Stimulated activated CD8-positive, alpha-beta memory T cell treated with anti-CD3 and anti-CD28 coated beads, Interleukin-2, amount 100 ng/mL, for 1 hour (primary cell): Measurements from ENCODE around the gene WDFY2.
"Not testable (repeated sequence)": the region's sequence is repeated elsewhere in the genome, so short reads cannot be mapped to it uniquely, and the experiment has no call there.

ENCODE experiments used
- DNase-seq, 2 donors: peaks; one replicate each; pipeline ENCODE4 v3.0.0-alpha.2; 2020; ENCODE audit warnings: low read depth in 2 of 2

WDFY2 gene, protein sequence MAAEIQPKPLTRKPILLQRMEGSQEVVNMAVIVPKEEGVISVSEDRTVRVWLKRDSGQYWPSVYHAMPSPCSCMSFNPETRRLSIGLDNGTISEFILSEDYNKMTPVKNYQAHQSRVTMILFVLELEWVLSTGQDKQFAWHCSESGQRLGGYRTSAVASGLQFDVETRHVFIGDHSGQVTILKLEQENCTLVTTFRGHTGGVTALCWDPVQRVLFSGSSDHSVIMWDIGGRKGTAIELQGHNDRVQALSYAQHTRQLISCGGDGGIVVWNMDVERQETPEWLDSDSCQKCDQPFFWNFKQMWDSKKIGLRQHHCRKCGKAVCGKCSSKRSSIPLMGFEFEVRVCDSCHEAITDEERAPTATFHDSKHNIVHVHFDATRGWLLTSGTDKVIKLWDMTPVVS

GRCh38 chr13:51583875-51584730, at the start of gene WDFY2:
WDFY2 (plus strand) TSS chr13:51584462; CDS start chr13:51584688, 226 bp downstream.
- peak; percentile 98 to 99 for DNase-seq

DNA sequence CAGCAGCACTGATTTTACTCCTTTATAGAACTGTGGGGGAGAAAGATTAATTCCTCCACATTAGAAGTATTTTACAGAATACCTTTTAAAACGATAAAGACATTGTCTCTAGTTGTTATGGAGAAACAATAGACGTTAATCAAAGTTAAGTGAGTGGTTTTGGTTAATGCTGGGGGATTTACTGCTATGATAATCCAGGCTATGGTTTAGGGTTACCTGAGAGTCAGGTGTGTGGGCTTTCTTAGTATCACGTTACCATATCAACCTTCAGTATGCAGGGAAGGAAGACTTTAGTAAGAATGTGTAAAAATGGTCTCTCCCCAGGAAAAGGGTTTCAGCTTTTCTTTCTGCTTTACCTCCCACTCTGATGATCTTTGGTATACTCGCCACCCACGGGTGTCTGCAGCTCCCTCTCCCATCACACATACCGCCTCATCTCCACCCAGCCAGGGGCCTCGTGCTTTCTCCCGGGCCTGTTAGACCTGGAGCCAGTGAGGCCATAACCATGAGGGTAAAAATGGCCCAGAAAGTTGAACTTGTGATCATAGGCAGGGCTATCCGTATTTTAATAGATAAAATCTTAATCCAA, 45.6 kb upstream of the WDFY2 start:
- no peak for DNase-seq

- DNase-seq = no peak
These were observed 44.4 kb upstream of the WDFY2 start for GRCh38 chr13:51539887-51540286.

GRCh38 chr13:51541037-51541436, 43.2 kb upstream of the WDFY2 start:
- DNase-seq = no peak

GRCh38 chr13:51541809-51542258, 42.4 kb upstream of the WDFY2 start:
- DNase-seq = no peak

DNA sequence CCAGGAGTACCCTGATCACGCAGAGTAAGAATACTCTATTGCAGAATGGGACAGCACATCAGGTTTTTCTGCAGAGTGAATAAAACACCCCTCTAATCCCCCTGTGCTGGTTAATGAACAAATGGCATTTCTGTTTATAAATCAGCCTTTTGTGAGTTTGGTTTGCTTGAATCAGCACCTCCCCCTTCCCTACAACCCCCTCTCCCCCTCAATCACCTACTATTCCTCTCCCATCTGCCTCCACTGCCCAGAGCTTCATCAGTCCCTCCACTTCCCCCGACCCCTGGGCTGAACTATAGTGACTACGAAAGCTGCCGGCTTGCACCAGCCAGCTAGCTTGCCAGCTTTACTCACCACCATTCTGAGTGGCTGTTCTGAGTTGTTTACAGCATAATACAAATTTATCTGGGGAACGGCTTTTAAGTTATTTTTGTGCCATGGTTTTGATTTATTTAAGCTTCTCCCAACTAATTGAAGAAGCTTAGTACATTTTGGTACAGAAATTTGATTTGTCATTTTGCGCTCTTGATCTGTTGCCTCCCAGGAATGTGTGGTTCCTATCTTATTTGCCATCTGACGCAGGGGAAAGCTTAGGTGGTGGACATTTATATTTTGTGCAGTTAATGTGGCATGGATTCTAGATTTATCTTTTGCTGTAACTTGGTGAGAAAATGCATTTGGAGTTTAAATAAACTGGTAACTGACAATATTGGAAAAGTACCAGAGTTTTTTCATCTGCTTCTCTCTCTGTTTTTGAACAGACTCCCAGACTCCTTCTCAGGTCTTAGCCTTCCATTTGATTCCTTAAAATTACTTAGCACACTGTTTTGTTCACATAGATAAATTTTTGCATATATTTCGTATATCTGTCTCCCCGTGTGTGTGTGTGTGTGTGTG, 41.7 kb upstream of the WDFY2 start:
- no peak for DNase-seq

DNA sequence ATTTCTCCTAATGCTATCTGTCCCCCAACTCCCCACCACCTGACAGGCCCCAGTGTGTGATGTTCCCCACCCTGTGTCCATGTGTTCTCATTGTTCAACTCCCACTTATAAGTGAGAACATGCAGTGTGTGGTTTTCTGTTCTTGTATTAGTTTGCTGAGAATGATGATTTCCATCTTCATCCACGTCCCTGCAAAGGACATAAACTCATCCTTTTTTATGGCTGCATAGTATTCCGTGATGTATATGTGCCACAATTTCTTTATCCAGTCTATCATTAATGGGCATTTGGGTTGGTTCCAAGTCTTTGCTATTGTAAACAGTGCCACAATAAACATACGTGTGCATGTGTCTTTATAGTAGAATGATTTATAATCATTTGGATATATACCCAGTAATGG, 38.8 kb upstream of the WDFY2 start:
- DNase-seq = not testable (repeated sequence)

DNA sequence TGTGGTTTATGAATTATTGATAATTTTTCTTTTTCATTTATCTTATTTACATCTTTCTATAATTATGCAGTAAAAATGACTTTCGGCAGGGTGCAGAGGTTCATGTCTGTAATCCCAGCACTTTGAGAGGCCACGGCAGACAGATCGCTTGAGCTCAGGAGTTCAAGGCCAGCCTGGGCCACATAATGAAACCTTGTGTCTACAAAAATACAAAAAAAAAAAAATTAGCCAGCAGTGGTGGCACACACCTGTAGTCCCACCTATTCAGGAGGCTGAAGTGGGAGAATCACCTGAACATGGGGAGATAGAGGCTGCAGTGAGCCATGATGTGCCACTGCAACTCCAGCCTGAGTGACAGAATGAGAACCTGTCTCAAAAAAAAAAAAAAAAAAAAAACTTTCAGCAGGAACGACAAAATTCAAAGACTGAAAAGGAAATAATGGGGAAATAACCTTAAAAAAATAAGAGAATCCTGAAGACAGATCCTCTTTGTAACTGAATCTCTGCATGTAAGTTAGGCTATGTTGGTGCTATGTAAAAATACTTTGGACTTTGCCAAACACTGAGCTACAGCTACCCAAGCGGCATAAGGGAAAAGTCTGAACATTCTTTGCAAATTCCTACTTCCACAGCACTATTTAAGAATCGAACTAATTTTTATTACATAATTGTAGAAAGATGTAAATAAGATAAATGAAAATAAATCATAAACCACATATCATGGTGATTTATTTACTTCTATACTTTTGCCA, 36.7 kb upstream of the WDFY2 start:
- DNase-seq = no peak

DNA sequence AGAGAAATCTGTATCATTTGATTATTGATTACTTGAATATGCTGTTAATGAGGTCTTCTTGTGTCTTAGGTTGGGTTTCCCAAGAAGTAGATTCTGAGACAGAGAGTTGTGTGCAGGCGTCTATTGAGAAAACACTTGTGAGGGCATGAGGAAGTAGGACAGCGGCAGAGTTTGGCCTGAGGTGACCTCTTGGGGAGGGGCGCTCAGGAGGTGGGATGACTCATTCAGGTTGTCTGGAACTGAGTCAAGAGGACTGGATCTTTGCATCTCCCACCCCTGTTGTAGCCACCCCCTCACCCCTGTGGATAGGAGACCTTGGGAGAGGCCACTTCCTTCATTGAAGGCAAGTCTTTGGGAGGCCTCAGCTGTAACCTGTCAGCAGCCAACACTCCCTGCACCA, 35.2 kb upstream of the WDFY2 start:
- no peak for DNase-seq

DNA sequence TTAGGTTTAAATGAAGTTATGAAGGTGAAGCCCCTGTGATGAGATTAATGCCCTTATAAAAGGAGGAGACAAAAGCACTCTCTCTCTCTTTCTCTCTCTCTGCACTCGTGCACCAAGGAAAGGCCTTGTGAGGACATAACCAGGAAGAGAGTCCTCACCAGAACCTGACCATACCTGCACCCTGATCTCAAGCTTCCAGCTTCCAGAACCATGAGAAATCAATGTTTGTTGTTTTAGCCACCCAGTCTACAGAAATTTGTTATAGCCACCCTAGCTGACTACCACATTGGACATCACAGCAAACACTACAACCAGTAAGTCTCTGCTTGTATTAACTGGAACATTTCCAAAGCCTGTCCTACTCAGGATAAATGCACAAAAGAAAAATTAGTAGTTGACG, 34.7 kb upstream of the WDFY2 start:
- DNase-seq = no peak

DNA sequence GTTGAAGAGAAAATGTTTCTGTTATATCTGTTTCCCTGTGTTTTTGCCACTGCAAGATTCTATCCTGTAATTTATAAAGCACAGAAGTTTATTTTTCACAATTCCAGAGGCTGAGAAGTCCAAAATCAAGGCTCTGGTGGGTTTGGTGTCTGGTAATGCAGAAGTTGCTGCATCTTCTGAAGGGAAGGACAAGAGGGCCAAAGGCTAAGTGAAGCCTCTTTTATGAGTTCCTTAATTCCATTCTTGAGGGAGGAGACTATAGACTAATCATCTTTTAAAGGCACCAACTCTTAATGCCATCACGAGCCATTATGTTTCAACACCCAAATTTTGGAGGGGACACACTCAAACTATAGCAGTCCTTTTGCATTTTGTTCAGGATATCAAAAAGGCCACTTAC, 34.1 kb upstream of the WDFY2 start:
- DNase-seq = no peak

DNA sequence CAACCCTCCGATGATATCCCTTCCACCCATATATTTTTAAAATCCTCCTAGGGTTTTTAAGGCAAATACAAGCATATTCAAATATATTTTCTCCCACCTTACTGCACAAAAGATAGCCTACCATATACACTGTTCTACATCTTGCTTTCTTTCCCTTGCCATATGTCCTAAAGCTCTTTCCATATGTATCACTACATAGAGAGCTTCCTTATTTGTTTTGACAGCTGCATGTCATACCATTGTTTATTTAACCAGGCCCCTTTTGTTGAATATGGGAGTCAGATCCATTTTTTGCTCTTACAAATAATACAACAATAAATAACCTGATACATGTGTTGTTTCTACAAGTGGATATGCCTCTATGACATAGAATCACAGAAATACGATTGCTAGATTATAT, 32.8 kb upstream of the WDFY2 start:
- no peak for DNase-seq

GRCh38 chr13:51552027-51552426, 32.2 kb upstream of the WDFY2 start:
- DNase-seq = no peak

DNA sequence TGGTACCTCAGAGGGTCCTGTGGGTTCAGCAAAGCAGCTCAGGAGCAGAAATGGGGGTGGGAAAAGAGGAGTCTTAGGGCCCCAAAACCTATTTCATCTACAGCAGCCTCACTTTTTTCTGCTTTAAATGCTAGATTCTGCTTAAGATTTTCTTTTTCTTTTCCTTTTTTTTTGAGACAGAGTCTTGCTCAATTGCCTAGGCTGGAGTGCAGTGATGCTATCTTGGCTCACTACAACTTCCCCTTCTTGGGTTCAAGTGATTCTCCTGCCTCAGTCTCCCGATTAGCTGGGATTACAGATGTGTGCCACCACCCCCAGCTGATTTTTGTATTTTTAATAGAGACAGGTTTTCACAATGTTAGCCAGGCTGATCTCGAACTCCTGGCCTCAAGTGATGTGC, 30.7 kb upstream of the WDFY2 start:
- DNase-seq = no peak

GRCh38 chr13:51556740-51557139, 27.5 kb upstream of the WDFY2 start:
- no peak for DNase-seq

GRCh38 chr13:51557438-51557837, 26.8 kb upstream of the WDFY2 start:
- no peak for DNase-seq

DNA sequence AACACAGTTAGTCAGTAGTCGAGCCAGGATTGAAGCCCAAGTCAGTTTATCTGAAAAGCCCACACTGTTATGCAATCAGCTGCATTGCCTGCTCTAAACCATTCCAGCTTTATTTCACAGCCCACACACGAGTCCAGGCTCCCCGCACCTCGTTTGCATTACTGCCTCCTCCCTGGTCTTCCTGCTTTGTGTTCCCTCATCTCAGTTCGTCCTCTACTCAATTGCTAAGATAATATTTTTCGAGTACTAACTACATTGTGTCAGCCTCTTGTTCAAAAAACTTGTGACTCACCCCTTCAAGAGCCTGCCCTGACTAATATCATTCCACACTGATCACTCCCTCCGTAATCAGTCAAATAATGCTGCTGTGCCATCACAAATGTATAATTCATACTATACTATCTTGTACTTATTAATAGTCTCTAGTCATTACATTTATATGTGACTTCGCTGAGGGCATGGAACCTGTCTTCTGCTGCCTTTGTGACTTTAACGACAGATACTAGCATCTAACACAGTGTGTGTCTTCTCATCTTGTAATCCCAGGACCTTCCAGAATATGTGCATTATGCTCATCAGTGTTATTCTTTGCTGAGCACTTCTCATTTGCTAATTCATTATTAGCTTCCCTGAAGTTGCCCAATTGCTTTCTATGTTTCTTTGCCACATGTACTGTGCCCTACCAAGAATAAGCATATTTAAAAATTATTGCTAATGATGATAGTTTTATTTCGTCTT, 26.2 kb upstream of the WDFY2 start:
- no peak for DNase-seq

GRCh38 chr13:51559946-51560735, 24.1 kb upstream of the WDFY2 start:
- DNase-seq = no peak

- DNase-seq = no peak
These were observed 22.1 kb upstream of the WDFY2 start for GRCh38 chr13:51562011-51562671.
